ENCODE results near the gene LAMP2.
"Not testable (repeated sequence)": the region's sequence is repeated elsewhere in the genome, so short reads cannot be mapped to it uniquely, and the experiment has no call there.

The LAMP2 gene

GRCh38 chrX:120468825-120469525, at the start of gene LAMP2:
Gene LAMP2, minus strand, starts transcription at chrX:120469296. Its CDS starts 127 bp downstream, at chrX:120469169.
- peak; percentile 49 to 52 for DNase-seq (ENCODE audit: low read depth in 2 of 2)

- no peak for DNase-seq (ENCODE audit: low read depth in 2 of 2)
Measured at GRCh38 chrX:120517936-120518335, 48.8 kb upstream of the LAMP2 start.

- DNase-seq (ENCODE audit: low read depth in 2 of 2): no peak
Measured at GRCh38 chrX:120514236-120514635, 45.1 kb upstream of the LAMP2 start.

GRCh38 chrX:120512627-120513026, 43.5 kb upstream of the LAMP2 start:
- DNase-seq (ENCODE audit: low read depth in 2 of 2): no peak

GRCh38 chrX:120512222-120512621, 43.1 kb upstream of the LAMP2 start:
- DNase-seq (ENCODE audit: low read depth in 2 of 2): no peak

- no peak for DNase-seq (ENCODE audit: low read depth in 2 of 2)
Measured at GRCh38 chrX:120504569-120504968, 35.5 kb upstream of the LAMP2 start.

GRCh38 chrX:120499301-120500072, 30.4 kb upstream of the LAMP2 start:
- no peak for DNase-seq (ENCODE audit: low read depth in 2 of 2)

- not testable (repeated sequence) for DNase-seq (ENCODE audit: low read depth in 2 of 2)
Measured at GRCh38 chrX:120490119-120490518, 21.0 kb upstream of the LAMP2 start.

GRCh38 chrX:120486786-120487185, 17.7 kb upstream of the LAMP2 start:
- DNase-seq (ENCODE audit: low read depth in 2 of 2): no peak

- peak in 1 of 2 donors; percentile 8 for DNase-seq (ENCODE audit: low read depth in 2 of 2)
Measured at GRCh38 chrX:120485638-120486520, 16.8 kb upstream of the LAMP2 start.

GRCh38 chrX:120485315-120485637, 16.2 kb upstream of the LAMP2 start:
- DNase-seq (ENCODE audit: low read depth in 2 of 2): no peak

- no peak for DNase-seq (ENCODE audit: low read depth in 2 of 2)
Measured at GRCh38 chrX:120477453-120477852, 8.4 kb upstream of the LAMP2 start.

GRCh38 chrX:120476714-120477113, 7.6 kb upstream of the LAMP2 start:
- no peak for DNase-seq (ENCODE audit: low read depth in 2 of 2)

GRCh38 chrX:120475447-120475846, 6.4 kb upstream of the LAMP2 start:
- DNase-seq (ENCODE audit: low read depth in 2 of 2): not testable (repeated sequence)

- no peak for DNase-seq (ENCODE audit: low read depth in 2 of 2)
Measured at GRCh38 chrX:120474085-120474484, 5.0 kb upstream of the LAMP2 start.

- not testable (repeated sequence) for DNase-seq (ENCODE audit: low read depth in 2 of 2)
Measured at GRCh38 chrX:120469657-120470056, 561 bp upstream of the LAMP2 start.

GRCh38 chrX:120468479-120468824, 644 bp downstream of the LAMP2 start:
- no peak for DNase-seq (ENCODE audit: low read depth in 2 of 2)

GRCh38 chrX:120468071-120468470, 1.0 kb downstream of the LAMP2 start:
- DNase-seq (ENCODE audit: low read depth in 2 of 2): no peak

- DNase-seq (ENCODE audit: low read depth in 2 of 2): no peak
Measured at GRCh38 chrX:120464411-120464810, 4.7 kb downstream of the LAMP2 start.

- no peak for DNase-seq (ENCODE audit: low read depth in 2 of 2)
Measured at GRCh38 chrX:120463241-120463640, 5.9 kb downstream of the LAMP2 start.

- no peak for DNase-seq (ENCODE audit: low read depth in 2 of 2)
Measured at GRCh38 chrX:120462370-120462769, 6.7 kb downstream of the LAMP2 start.

GRCh38 chrX:120459309-120459708, 9.8 kb downstream of the LAMP2 start:
- no peak for DNase-seq (ENCODE audit: low read depth in 2 of 2)

All from stimulated activated CD8-positive, alpha-beta memory T cell treated with anti-CD3 and anti-CD28 coated beads, Interleukin-7, amount 100 ng/mL, for 1 hour (primary cell).